Astrocyte (in vitro differentiated cells and primary cell): ENCODE results near the gene POLR2J.

Experiments used
- EZH2 ChIP-seq: IDR thresholded peaks from 2 replicates; pipeline ENCODE4 v1.6.1; 2012; ENCODE audit warnings: mild to moderate bottlenecking, low read length, inconsistent platforms; ENCODE audit not compliant: insufficient read depth
- TF ChIP-seq, protein P1 (sequence below): IDR thresholded peaks from 2 replicates; pipeline ENCODE4 v1.5.1; 2011; ENCODE audit warnings: low read depth, mild to moderate bottlenecking, inconsistent platforms, low read length, moderate library complexity; ENCODE audit not compliant: insufficient read depth

- TF ChIP-seq, protein P1, sequence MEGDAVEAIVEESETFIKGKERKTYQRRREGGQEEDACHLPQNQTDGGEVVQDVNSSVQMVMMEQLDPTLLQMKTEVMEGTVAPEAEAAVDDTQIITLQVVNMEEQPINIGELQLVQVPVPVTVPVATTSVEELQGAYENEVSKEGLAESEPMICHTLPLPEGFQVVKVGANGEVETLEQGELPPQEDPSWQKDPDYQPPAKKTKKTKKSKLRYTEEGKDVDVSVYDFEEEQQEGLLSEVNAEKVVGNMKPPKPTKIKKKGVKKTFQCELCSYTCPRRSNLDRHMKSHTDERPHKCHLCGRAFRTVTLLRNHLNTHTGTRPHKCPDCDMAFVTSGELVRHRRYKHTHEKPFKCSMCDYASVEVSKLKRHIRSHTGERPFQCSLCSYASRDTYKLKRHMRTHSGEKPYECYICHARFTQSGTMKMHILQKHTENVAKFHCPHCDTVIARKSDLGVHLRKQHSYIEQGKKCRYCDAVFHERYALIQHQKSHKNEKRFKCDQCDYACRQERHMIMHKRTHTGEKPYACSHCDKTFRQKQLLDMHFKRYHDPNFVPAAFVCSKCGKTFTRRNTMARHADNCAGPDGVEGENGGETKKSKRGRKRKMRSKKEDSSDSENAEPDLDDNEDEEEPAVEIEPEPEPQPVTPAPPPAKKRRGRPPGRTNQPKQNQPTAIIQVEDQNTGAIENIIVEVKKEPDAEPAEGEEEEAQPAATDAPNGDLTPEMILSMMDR, result no peak
- no peak for TF ChIP-seq EZH2
Observed at GRCh38 chr7:102426268-102427018, 52.3 kb downstream of the POLR2J start.
